Erythroblast (primary cell): ENCODE results near the gene VAV2.

Experiments
- GATA1 ChIP-seq: IDR thresholded peaks from 2 replicates; pipeline ENCODE4 v1.6.1; 2011; ENCODE audit warnings: low read depth, mild to moderate bottlenecking, control low read depth, low read length, moderate library complexity
- POLR2A ChIP-seq: IDR thresholded peaks from 2 replicates; pipeline ENCODE4 v1.6.1; 2011; ENCODE audit warnings: mild to moderate bottlenecking, low read length

DNA sequence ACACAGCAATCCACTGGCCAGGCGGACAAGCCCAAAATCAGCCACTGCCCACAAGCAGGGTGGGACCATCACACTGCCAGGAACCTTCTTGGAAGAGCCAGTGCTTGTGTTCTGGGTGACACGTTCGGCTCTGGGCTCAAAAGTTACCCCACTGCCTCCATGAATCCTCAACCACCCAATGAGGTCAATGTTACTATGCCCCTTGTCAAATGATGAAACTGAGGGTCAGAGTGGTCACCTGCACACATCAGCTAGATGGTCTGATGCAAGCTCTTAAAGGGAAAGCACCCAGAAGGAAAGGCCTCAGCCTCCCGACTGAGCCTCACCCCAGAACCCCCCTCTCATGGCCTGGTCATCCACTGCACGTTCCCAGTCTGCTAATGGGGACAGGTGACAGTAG lies 114.8 kb downstream of the VAV2 start:
- no peak for TF ChIP-seq POLR2A
- TF ChIP-seq GATA1, result no peak
